Mucosa of rectum (tissue), 2 donors: ENCODE results near the gene CAT.

ENCODE experiments used
- H3K27ac ChIP-seq, 2 donors: one replicate each; pipeline ENCODE4 v1.7.0; 2013; ENCODE audit warnings: inconsistent platforms in 2 of 2, low read depth in 2 of 2, low read length in 2 of 2
- H3K27me3 ChIP-seq, 2 donors: one replicate each; pipeline ENCODE4 v1.7.0; 2013; ENCODE audit warnings: low read length in 2 of 2; ENCODE audit not compliant: control insufficient read depth in 2 of 2, insufficient read depth in 2 of 2
- H3K36me3 ChIP-seq, 2 donors: one replicate each; pipeline ENCODE4 v1.7.0; 2013; ENCODE audit warnings: low read length in 2 of 2; ENCODE audit not compliant: control insufficient read depth in 2 of 2, insufficient read depth in 2 of 2
- H3K4me1 ChIP-seq, 2 donors: one replicate each; pipeline ENCODE4 v1.7.0; 2013; ENCODE audit warnings: low read length in 2 of 2, mild to moderate bottlenecking in 1 of 2; ENCODE audit not compliant: control insufficient read depth in 2 of 2, insufficient read depth in 2 of 2
- H3K4me3 ChIP-seq, 2 donors: one replicate each; pipeline ENCODE4 v1.7.0; 2013; ENCODE audit warnings: low read length in 2 of 2
- H3K9ac ChIP-seq, 2 donors: one replicate each; pipeline ENCODE4 v1.7.0; 2013; ENCODE audit warnings: low read length in 2 of 2, low read depth in 1 of 2, mild to moderate bottlenecking in 1 of 2
- H3K9me3 ChIP-seq, 2 donors: one replicate each; pipeline ENCODE4 v1.7.0; 2013; ENCODE audit warnings: low read length in 2 of 2; ENCODE audit not compliant: control insufficient read depth in 2 of 2
- donor health status: healthy.
- donor health status: Normal muscosa, but diverticular disease.

CAT gene

DNA sequence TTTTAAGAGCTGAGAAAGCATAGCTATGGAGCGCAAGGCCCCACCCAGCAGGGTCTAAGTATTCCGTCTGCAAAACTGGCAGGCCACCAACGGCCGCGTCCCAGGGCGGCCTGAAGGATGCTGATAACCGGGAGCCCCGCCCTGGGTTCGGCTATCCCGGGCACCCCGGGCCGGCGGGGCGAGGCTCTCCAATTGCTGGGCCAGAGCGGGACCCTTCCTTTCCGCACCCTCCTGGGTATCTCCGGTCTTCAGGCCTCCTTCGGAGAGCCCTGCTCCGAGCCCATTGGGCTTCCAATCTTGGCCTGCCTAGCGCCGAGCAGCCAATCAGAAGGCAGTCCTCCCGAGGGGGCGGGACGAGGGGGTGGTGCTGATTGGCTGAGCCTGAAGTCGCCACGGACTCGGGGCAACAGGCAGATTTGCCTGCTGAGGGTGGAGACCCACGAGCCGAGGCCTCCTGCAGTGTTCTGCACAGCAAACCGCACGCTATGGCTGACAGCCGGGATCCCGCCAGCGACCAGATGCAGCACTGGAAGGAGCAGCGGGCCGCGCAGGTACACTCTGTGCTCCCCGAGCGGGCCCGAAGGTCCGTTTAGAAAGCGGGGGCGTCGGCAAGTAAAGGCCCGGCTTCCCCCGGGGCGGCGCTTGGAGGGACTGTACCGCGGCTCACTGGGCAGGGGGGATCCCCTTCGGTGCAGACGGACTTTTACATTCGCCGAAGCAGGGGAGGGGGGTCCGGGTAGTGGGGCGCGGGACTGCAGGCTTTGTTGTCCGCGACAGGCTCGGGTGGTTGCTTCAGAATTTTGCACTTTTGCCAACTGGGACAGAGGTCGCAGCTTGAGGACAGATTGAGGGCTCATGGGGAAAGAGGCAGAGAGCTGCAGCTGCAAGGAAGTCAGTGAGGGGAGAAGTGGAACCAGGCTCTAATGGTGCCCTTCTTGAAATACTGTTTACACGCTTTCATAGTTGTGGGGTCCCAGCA, at the start of gene CAT:
Gene CAT, plus strand, starts transcription at position 406 of the 979 bp plus-strand sequence. Its CDS starts 80 bp downstream, at position 486.
- no peaks in the 10 kb centered on the region for H3K27me3 ChIP-seq
- H3K27ac ChIP-seq = peak within 1 kb of the TSS; percentile 94
- peak within 1 kb of the TSS; percentile 83 to 97 for H3K4me3 ChIP-seq
- peak within 1 kb of the TSS; percentile 70 to 85 for H3K9ac ChIP-seq
- H3K36me3 ChIP-seq = peaks cover 0 to 2% of the 10 kb centered on the region in 2 donors
- peaks cover 10 to 11% of the 10 kb centered on the region in 2 donors for H3K4me1 ChIP-seq
- no peaks in the 10 kb centered on the region for H3K9me3 ChIP-seq

DNA sequence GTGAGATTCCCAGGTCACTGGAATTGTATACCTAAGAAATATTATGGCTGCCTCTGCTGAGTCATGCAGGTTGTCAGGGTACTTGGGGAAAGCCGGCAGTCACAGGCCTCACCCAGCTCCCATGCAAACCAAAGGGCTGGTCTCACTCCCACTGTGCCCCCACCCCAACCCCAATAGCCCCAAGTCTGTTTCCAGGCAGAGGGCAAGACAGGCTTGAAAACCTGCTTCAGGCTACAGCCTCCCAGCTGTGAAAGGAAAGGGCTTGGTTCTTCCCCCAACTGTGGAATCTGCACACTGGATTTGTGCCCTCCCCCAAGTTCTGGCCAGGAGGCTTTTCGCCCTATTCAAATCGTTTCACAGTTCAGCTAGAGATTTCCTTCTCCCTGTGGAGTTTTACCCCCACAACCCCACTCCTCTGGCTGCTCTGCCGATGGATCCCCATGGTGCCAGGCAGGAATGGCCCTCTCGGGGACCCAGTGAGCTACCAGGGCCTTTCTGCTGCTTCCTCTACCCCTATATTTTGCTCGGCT, 43.9 kb upstream of the CAT start:
- Histone ChIP-seq H3K4me3 (no peak overlapping the region), H3K36me3 (no peaks in the 10 kb centered on the region), H3K27ac (no peak overlapping the region), H3K9ac (no peak overlapping the region), H3K4me1 (no peaks in the 10 kb centered on the region), H3K27me3 (peaks cover 0 to 2% of the 10 kb centered on the region in 2 donors), H3K9me3 (no peaks in the 10 kb centered on the region)

GRCh38 chr11:34395916-34396550, 42.7 kb upstream of the CAT start:
- Histone ChIP-seq H3K36me3 (no peaks in the 10 kb centered on the region), H3K4me3 (no peak overlapping the region), H3K27ac (no peak overlapping the region), H3K4me1 (no peaks in the 10 kb centered on the region), H3K27me3 (peaks cover 0 to 2% of the 10 kb centered on the region in 2 donors), H3K9me3 (no peaks in the 10 kb centered on the region), H3K9ac (no peak overlapping the region)

- Histone ChIP-seq H3K4me3 (no peak overlapping the region), H3K36me3 (no peaks in the 10 kb centered on the region), H3K4me1 (no peaks in the 10 kb centered on the region), H3K9me3 (no peaks in the 10 kb centered on the region), H3K27ac (no peak overlapping the region), H3K9ac (no peak overlapping the region), H3K27me3 (peaks cover 0 to 2% of the 10 kb centered on the region in 2 donors)
Observed at GRCh38 chr11:34397120-34397519, 41.6 kb upstream of the CAT start.

DNA sequence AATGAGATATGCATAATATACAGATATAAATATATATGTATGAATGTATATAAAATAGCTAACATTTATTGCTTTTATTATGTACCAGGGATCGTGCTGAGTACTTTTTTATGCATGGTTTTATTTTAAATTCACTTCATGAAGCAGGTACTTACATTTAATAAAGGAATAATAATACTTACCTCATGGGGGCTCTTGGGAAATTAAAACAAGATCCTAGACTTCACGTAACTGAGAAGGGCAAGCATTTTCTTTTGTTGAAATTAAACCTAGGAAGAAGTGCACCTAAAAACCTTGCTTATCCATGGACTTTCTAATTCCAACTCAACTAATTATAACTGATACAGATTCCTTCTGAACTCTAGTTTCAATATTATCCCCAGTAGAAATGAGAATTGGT, 40.9 kb upstream of the CAT start:
- Histone ChIP-seq H3K9me3 (no peaks in the 10 kb centered on the region), H3K36me3 (no peaks in the 10 kb centered on the region), H3K4me3 (no peak overlapping the region), H3K4me1 (no peaks in the 10 kb centered on the region), H3K9ac (no peak overlapping the region), H3K27me3 (peaks cover 0 to 2% of the 10 kb centered on the region in 2 donors), H3K27ac (no peak overlapping the region)

DNA sequence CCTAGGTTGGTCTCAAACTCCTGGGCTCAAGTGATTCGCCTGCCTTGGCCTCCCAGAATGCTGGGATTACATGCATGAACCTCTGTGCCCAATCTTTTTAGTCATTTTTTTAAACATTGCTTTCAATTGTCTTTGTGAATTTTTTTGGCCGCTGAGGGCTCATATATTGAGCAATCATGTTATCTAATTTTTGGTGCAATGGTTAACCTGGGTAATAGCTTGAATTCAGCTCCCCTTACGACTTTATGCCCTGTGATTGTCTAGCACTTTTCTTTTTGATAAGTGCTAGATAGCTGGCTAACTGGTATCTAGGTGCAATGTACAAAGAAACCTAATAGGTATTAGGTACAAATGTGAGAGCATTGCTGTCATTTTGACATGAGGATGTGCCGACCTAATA, 35.3 kb upstream of the CAT start:
- Histone ChIP-seq H3K4me3 (no peak overlapping the region), H3K9ac (no peak overlapping the region), H3K4me1 (no peaks in the 10 kb centered on the region), H3K27ac (no peak overlapping the region), H3K36me3 (no peaks in the 10 kb centered on the region), H3K9me3 (no peaks in the 10 kb centered on the region), H3K27me3 (peaks cover 0 to 3% of the 10 kb centered on the region in 2 donors)

GRCh38 chr11:34404280-34404679, 34.5 kb upstream of the CAT start:
- Histone ChIP-seq H3K27me3 (peaks cover 0 to 3% of the 10 kb centered on the region in 2 donors), H3K27ac (no peak overlapping the region), H3K36me3 (no peaks in the 10 kb centered on the region), H3K4me1 (no peaks in the 10 kb centered on the region), H3K9me3 (no peaks in the 10 kb centered on the region), H3K9ac (no peak overlapping the region), H3K4me3 (no peak overlapping the region)

- H3K4me3 ChIP-seq = no peak overlapping the region
- no peak overlapping the region for H3K9ac ChIP-seq
- no peaks in the 10 kb centered on the region for H3K36me3 ChIP-seq
- H3K4me1 ChIP-seq = no peaks in the 10 kb centered on the region
- H3K27ac ChIP-seq = no peak overlapping the region
- H3K27me3 ChIP-seq = peaks cover 0 to 3% of the 10 kb centered on the region in 2 donors
- H3K9me3 ChIP-seq = no peaks in the 10 kb centered on the region
Observed at GRCh38 chr11:34405079-34405858, 33.5 kb upstream of the CAT start.

GRCh38 chr11:34406413-34406812, 32.3 kb upstream of the CAT start:
- no peaks in the 10 kb centered on the region for H3K9me3 ChIP-seq
- no peaks in the 10 kb centered on the region for H3K36me3 ChIP-seq
- no peak overlapping the region for H3K4me3 ChIP-seq
- H3K27me3 ChIP-seq = peaks cover 0 to 3% of the 10 kb centered on the region in 2 donors
- H3K4me1 ChIP-seq = no peaks in the 10 kb centered on the region
- no peak overlapping the region for H3K27ac ChIP-seq
- no peak overlapping the region for H3K9ac ChIP-seq
